H1 (cell line): Measurements from ENCODE around the gene TFRC.

ENCODE experiments used
- EGR1 ChIP-seq: IDR thresholded peaks from 2 replicates; pipeline ENCODE4 v1.6.1; 2011; ENCODE audit warnings: low read depth, low read length, borderline replicate concordance
- FOSL1 ChIP-seq: IDR thresholded peaks from 2 replicates; pipeline ENCODE4 v1.6.1; 2011; ENCODE audit warnings: mild to moderate bottlenecking, low read depth, low read length, moderate library complexity; ENCODE audit not compliant: insufficient read depth
- KDM1A ChIP-seq: fragments of 200-600, 300-600 bp; sonication (generic); IDR thresholded peaks from 2 replicates; pipeline ENCODE4 v1.7.1; 2016; ENCODE audit warnings: mild to moderate bottlenecking, low read length, borderline replicate concordance
- PHF8 ChIP-seq: fragments of 200-600 bp; sonication (generic); conservative IDR thresholded peaks from 2 replicates; pipeline ENCODE4 v1.7.1; 2012; ENCODE audit warnings: low read depth, mild to moderate bottlenecking, inconsistent platforms, low read length, moderate library complexity
- POLR2A ChIP-seq, 2 experiments: IDR thresholded peaks; 1 replicate in 1 of 2; 2 replicates in 1 of 2; pipeline ENCODE4 v1.6.1; 2011; ENCODE audit warnings: low read depth in 2 of 2, low read length in 2 of 2, mild to moderate bottlenecking in 2 of 2; ENCODE audit errors: control extremely low read depth in 1 of 2
- TAF7 ChIP-seq: optimal IDR thresholded peaks from 2 replicates; pipeline ENCODE3; 2011; ENCODE audit warnings: low read depth, mild to moderate bottlenecking, inconsistent platforms, low read length, moderate library complexity, borderline replicate concordance
- YY1 ChIP-seq: IDR thresholded peaks from 2 replicates; pipeline ENCODE4 v1.6.1; 2011; ENCODE audit warnings: low read depth, mild to moderate bottlenecking, low read length
- ZNF274 ChIP-seq: IDR thresholded peaks from 2 replicates; pipeline ENCODE4 v1.7.0; 2012; ENCODE audit warnings: low read length, borderline replicate concordance; ENCODE audit errors: extremely low read depth
- TF ChIP-seq, protein P1 (sequence below), 3 experiments: IDR thresholded peaks; 1 replicate in 2 of 3; 2 replicates in 1 of 3; pipeline versions ENCODE4 v1.5.1 to v1.6.1; 2011; ENCODE audit warnings: low read length in 3 of 3, mild to moderate bottlenecking in 3 of 3, inconsistent platforms in 2 of 3, low read depth in 1 of 3, moderate library complexity in 1 of 3; ENCODE audit not compliant: insufficient read depth in 1 of 3; ENCODE audit errors: control extremely low read depth in 1 of 3
- TF ChIP-seq, protein P2 (sequence below): IDR thresholded peaks from 2 replicates; pipeline ENCODE4 v1.6.1; 2012; ENCODE audit warnings: inconsistent platforms

DNA sequence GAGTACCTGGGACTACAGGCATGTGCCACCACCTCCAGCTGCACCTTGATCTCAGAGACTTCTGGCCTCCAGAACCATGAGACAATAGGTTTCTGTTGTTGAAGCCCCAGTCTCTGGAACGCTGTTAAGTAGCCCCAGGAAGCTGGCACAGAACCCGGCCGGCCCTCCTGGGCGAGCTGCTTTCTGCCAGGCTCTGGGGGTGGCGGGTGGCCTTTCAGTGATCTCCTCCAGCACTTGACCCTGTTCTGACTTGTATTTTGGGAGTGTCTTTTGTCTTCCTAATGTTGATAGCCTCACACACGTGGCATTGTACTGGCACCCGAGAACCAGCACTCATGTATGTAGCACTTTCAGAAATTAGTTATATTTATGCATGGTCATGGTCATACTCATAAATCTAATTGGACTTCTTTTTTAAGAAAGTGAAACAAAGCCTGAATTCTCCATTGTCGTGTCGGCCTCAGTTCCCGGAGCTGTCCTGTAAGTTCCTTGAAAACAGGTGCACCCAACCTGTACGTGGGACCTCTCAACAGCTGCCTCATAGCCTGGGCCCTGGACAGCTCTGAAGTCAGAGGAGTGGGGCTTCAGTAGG lies 74.0 kb downstream of the TFRC start:
- TF ChIP-seq POLR2A (IDR thresholded peaks at IDR 0.05; ENCODE audit: control extremely low read depth in 1 of 2, low read depth in 2 of 2, low read length in 2 of 2) (no peak), EGR1 (no peak), FOSL1 (no peak), KDM1A (no peak), ZNF274 (no peak), PHF8 (no peak), YY1 (no peak), TAF7 (no peak)
- TF ChIP-seq, protein P1, sequence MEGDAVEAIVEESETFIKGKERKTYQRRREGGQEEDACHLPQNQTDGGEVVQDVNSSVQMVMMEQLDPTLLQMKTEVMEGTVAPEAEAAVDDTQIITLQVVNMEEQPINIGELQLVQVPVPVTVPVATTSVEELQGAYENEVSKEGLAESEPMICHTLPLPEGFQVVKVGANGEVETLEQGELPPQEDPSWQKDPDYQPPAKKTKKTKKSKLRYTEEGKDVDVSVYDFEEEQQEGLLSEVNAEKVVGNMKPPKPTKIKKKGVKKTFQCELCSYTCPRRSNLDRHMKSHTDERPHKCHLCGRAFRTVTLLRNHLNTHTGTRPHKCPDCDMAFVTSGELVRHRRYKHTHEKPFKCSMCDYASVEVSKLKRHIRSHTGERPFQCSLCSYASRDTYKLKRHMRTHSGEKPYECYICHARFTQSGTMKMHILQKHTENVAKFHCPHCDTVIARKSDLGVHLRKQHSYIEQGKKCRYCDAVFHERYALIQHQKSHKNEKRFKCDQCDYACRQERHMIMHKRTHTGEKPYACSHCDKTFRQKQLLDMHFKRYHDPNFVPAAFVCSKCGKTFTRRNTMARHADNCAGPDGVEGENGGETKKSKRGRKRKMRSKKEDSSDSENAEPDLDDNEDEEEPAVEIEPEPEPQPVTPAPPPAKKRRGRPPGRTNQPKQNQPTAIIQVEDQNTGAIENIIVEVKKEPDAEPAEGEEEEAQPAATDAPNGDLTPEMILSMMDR (IDR thresholded peaks at IDR 0.05; ENCODE audit: control extremely low read depth in 1 of 3, insufficient read depth in 1 of 3, low read depth in 1 of 3, low read length in 3 of 3), result no peak
- TF ChIP-seq, protein P2, sequence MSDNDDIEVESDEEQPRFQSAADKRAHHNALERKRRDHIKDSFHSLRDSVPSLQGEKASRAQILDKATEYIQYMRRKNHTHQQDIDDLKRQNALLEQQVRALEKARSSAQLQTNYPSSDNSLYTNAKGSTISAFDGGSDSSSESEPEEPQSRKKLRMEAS, result no peak
